Measurements from ENCODE around the gene ADGRG3.

DNA sequence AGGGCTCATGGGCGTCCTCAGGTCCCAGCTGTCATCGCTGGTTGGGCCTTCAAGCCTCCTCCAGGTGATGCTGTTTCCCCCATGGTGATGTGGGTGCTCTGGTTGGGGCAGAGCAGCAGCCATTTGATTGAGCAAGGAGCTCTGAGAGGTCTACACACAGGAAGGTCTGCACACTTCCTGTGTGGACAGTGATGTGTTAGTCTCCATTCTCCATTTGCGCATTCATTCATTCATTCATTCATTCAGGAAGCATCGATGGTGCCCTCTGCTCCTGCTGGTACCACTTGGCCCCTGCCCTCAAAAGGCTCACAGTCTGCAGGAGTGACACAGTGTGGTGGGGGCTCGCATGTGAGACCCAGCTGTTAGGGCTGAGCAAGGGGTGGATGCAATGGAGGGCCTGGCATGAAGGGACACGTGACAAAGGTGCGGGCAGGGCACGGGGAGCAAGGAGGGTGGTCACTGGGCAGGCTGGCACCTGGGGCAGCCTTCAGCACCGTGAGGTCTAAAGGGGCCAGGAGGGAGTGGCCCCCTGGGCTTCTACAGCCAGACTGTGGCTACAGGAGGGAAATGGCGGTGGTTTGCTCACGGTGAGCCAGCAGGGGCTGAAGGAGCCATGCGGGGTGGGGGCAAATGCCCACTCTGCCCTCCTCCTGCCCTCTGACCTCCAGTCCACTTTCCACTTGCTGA, 1.5 kb downstream of the ADGRG3 start:
- TF ChIP-seq, protein P1, sequence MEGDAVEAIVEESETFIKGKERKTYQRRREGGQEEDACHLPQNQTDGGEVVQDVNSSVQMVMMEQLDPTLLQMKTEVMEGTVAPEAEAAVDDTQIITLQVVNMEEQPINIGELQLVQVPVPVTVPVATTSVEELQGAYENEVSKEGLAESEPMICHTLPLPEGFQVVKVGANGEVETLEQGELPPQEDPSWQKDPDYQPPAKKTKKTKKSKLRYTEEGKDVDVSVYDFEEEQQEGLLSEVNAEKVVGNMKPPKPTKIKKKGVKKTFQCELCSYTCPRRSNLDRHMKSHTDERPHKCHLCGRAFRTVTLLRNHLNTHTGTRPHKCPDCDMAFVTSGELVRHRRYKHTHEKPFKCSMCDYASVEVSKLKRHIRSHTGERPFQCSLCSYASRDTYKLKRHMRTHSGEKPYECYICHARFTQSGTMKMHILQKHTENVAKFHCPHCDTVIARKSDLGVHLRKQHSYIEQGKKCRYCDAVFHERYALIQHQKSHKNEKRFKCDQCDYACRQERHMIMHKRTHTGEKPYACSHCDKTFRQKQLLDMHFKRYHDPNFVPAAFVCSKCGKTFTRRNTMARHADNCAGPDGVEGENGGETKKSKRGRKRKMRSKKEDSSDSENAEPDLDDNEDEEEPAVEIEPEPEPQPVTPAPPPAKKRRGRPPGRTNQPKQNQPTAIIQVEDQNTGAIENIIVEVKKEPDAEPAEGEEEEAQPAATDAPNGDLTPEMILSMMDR (IDR thresholded peaks at IDR 0.05) = no peak
- TF ChIP-seq POLR2A (IDR thresholded peaks at IDR 0.05) = no peak

Measured in thyroid gland (tissue), 4 donors.